ENCODE measurements around the gene ROR1. TPM values are rescaled to one million over a fixed set of nuclear protein-coding genes. Genes with fewer than 3 reads are reported as not detected.

Gene ROR1
- total and polyA plus RNA-seq, 2 of the 4 experiments (the other 2 are of a cell fraction) = 4.4 to 10.0 TPM

DNA sequence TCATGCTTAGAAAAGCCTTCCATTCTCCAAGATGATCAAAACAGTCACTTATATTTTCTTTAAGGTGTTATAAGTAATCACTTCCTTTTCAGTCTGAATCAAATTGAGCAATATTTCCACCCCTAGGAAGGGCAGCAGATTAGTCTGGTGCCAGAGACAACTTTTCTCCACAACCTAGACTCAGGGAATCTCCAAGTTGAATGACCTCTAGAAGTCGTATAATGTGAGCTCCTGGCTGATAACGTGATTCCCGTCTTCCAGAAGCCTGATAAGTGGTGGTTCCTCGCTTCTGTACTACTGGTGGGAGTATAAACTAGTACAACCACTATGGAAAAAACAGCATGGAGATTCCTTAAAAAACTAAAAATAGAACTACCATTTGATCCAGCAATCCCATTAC is 251.2 kb downstream of the ROR1 start:
- no TSS peak for BruUV-seq (replicated peaks)
- intact Hi-C loops (cut with micrococcal nuclease) = no loop called here

More for the DNA sequence above, 251.2 kb downstream of the ROR1 start:
- H4K91ac ChIP-seq (ENCODE audit: insufficient read depth, low read depth, low read length) = no peak overlapping the region
- ATAC-seq (ENCODE audit: low read depth) = no peak
- no peaks in the 10 kb centered on the region for H3K4me1 ChIP-seq (ENCODE audit: control insufficient read depth, insufficient read depth, low read length)
- no peak overlapping the region for H2BK15ac ChIP-seq (ENCODE audit: low read depth, low read length)
- no peak overlapping the region for H4K8ac ChIP-seq (ENCODE audit: low read depth in 2 of 2, low read length in 2 of 2)
- no peak overlapping the region for H2AK9ac ChIP-seq (replicated peaks; ENCODE audit: low read depth, low read length, poor library complexity)
- H4K20me1 ChIP-seq (ENCODE audit: insufficient read depth, low read length) = no peaks in the 10 kb centered on the region
- ChIA-PET CTCF (no interaction called here), POLR2A (ENCODE audit: unreplicated experiment) (no interaction called here)
- no peaks in the 10 kb centered on the region for H3K36me3 ChIP-seq (ENCODE audit: control insufficient read depth, insufficient read depth, low read length)
- no peak overlapping the region for H3K18ac ChIP-seq (ENCODE audit: low read depth, low read length)
- no peak overlapping the region for H3K4me2 ChIP-seq (ENCODE audit: low read depth, low read length)
- WGBS, 2 experiments (ENCODE audit: extremely low coverage in 2 of 2, insufficient read length in 1 of 2) = no CpG with 5 or more reads among the region's 4 CpGs
- H3K56ac ChIP-seq (ENCODE audit: extremely low read depth, insufficient read depth, low read length) = no peak overlapping the region
- no peak overlapping the region for H3K9ac ChIP-seq (ENCODE audit: low read depth, low read length)
- H2BK5ac ChIP-seq (ENCODE audit: low read depth, low read length, poor library complexity, severe bottlenecking) = no peak overlapping the region
- no peak for TF ChIP-seq MAZ (IDR thresholded peaks at IDR 0.05; ENCODE audit: borderline replicate concordance, low read depth, low read length)
- TF ChIP-seq BHLHE40 (IDR thresholded peaks at IDR 0.05; ENCODE audit: low read depth, low read length) = no peak
- TF ChIP-seq, protein P1, sequence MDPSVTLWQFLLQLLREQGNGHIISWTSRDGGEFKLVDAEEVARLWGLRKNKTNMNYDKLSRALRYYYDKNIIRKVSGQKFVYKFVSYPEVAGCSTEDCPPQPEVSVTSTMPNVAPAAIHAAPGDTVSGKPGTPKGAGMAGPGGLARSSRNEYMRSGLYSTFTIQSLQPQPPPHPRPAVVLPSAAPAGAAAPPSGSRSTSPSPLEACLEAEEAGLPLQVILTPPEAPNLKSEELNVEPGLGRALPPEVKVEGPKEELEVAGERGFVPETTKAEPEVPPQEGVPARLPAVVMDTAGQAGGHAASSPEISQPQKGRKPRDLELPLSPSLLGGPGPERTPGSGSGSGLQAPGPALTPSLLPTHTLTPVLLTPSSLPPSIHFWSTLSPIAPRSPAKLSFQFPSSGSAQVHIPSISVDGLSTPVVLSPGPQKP (IDR thresholded peaks at IDR 0.05; ENCODE audit: borderline replicate concordance, low read depth, low read length) = no peak
- TF ChIP-seq CEBPB (IDR thresholded peaks at IDR 0.05; ENCODE audit: low read depth, low read length) = no peak
- TF ChIP-seq SMC3 (IDR thresholded peaks at IDR 0.05; ENCODE audit: low read depth, low read length) = no peak
- TF ChIP-seq, protein P2, sequence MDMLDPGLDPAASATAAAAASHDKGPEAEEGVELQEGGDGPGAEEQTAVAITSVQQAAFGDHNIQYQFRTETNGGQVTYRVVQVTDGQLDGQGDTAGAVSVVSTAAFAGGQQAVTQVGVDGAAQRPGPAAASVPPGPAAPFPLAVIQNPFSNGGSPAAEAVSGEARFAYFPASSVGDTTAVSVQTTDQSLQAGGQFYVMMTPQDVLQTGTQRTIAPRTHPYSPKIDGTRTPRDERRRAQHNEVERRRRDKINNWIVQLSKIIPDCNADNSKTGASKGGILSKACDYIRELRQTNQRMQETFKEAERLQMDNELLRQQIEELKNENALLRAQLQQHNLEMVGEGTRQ (IDR thresholded peaks at IDR 0.05; ENCODE audit: low read depth, low read length) = no peak
- no peak for TF ChIP-seq FOS (IDR thresholded peaks at IDR 0.05; ENCODE audit: low read depth, low read length)
- TF ChIP-seq, protein P3, sequence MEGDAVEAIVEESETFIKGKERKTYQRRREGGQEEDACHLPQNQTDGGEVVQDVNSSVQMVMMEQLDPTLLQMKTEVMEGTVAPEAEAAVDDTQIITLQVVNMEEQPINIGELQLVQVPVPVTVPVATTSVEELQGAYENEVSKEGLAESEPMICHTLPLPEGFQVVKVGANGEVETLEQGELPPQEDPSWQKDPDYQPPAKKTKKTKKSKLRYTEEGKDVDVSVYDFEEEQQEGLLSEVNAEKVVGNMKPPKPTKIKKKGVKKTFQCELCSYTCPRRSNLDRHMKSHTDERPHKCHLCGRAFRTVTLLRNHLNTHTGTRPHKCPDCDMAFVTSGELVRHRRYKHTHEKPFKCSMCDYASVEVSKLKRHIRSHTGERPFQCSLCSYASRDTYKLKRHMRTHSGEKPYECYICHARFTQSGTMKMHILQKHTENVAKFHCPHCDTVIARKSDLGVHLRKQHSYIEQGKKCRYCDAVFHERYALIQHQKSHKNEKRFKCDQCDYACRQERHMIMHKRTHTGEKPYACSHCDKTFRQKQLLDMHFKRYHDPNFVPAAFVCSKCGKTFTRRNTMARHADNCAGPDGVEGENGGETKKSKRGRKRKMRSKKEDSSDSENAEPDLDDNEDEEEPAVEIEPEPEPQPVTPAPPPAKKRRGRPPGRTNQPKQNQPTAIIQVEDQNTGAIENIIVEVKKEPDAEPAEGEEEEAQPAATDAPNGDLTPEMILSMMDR (conservative IDR thresholded peaks at IDR 0.05; ENCODE audit: low read depth, low read length) = no peak
- no peak for TF ChIP-seq CHD1 (IDR thresholded peaks at IDR 0.05; ENCODE audit: low read depth, low read length)
- TF ChIP-seq POLR2A (IDR thresholded peaks at IDR 0.05; ENCODE audit: low read depth, low read length) = no peak
- TF ChIP-seq MAFK (IDR thresholded peaks at IDR 0.05; ENCODE audit: low read depth, low read length) = no peak
- TF ChIP-seq RAD21 (IDR thresholded peaks at IDR 0.05; ENCODE audit: low read length) = no peak
- TF ChIP-seq MXI1 (IDR thresholded peaks at IDR 0.05; ENCODE audit: borderline replicate concordance, low read depth, low read length) = no peak
- TF ChIP-seq RCOR1 (IDR thresholded peaks at IDR 0.05; ENCODE audit: insufficient replicate concordance, low read length) = no peak
- no peak for TF ChIP-seq NFE2L2 (IDR thresholded peaks at IDR 0.05; ENCODE audit: low read depth, low read length)
- no peak for TF ChIP-seq RFX5 (IDR thresholded peaks at IDR 0.05; ENCODE audit: low read depth, low read length)
- H2AFZ ChIP-seq (replicated peaks; ENCODE audit: low read length, poor library complexity) = no peak overlapping the region
- no peak overlapping the region for H3K23ac ChIP-seq (ENCODE audit: low read depth, low read length)
- no peaks in the 10 kb centered on the region for H3K79me1 ChIP-seq (ENCODE audit: low read depth in 1 of 2, low read length in 2 of 2)
- no peaks in the 10 kb centered on the region for H3K27me3 ChIP-seq (ENCODE audit: control insufficient read depth, insufficient read depth, low read length)
- in situ Hi-C loops (cut with MboI; ENCODE audit: low sequenced_read_pairs) = no loop called here
- H2BK20ac ChIP-seq (ENCODE audit: low read depth, low read length) = no peak overlapping the region
- no peak overlapping the region for H3K4ac ChIP-seq (ENCODE audit: low read depth, low read length)
- H3K27ac ChIP-seq (ENCODE audit: insufficient read depth, low read length) = no peak overlapping the region
- no peak overlapping the region for H3K14ac ChIP-seq (replicated peaks; ENCODE audit: low read depth, low read length)
- no peaks in the 10 kb centered on the region for H3K9me3 ChIP-seq (ENCODE audit: control insufficient read depth, insufficient read depth, low read length)
- DNase-seq = no peak
- H3K9me1 ChIP-seq (ENCODE audit: insufficient read depth, low read length) = no peaks in the 10 kb centered on the region
- no peak overlapping the region for H4K5ac ChIP-seq (ENCODE audit: low read depth, low read length)
- dilution Hi-C loops (cut with HindIII; ENCODE audit: low sequenced_read_pairs, unreplicated experiment) = no loop called here
- no peak overlapping the region for H2AK5ac ChIP-seq (ENCODE audit: low read depth, low read length)
- no peak overlapping the region for H2BK120ac ChIP-seq (ENCODE audit: low read depth, low read length)
- no peak overlapping the region for H3K4me3 ChIP-seq (ENCODE audit: insufficient read depth, low read depth, low read length)
